DND-41 (cell line): ENCODE data around the gene MCUB.

Experiments used
- CTCF ChIP-seq: IDR thresholded peaks from 2 replicates; pipeline ENCODE4 v1.5.1; 2012; ENCODE audit warnings: borderline replicate concordance, low read length, moderate library complexity, mild to moderate bottlenecking; ENCODE audit not compliant: poor library complexity, severe bottlenecking; ENCODE audit errors: extremely low read depth
- EZH2 ChIP-seq: IDR thresholded peaks from 3 replicates; pipeline ENCODE4 v1.6.1; 2012; ENCODE audit warnings: borderline replicate concordance, low read depth, mild to moderate bottlenecking, moderate library complexity, low read length, inconsistent platforms; ENCODE audit not compliant: severe bottlenecking

GRCh38 chr4:109571494-109571893 lies 11.4 kb downstream of the MCUB start:
- TF ChIP-seq CTCF (no peak), EZH2 (no peak)
